B cell (primary cell): ENCODE results near the gene KIAA1614. TPM values are rescaled to one million over a fixed set of nuclear protein-coding genes. Genes with fewer than 3 reads are reported as not detected.

Experiments
- ATAC-seq: fragments of 200-7000 bp; cut with Tn5 transposase; one replicate; pipeline ENCODE4 v1.10.0; 2021; ENCODE audit warnings: low read depth, mild to moderate bottlenecking, moderate number of reproducible peaks, moderate library complexity
- CTCF ChIA-PET: fragments of 350-600 bp; sonication (Branson Sonifier 250); formaldehyde crosslinking; loops from one replicate; lab custom pipeline; 2021; ENCODE audit warnings: antibody characterized with exemption, inconsistent platforms; lab: Charles Lee
- POLR2A ChIA-PET: fragments of 350-600 bp; sonication (Branson Sonifier 250); formaldehyde crosslinking; loops from one replicate; lab custom pipeline; 2021; ENCODE audit warnings: antibody characterized with exemption; lab: Charles Lee
- DNase-seq: peaks from one replicate; pipeline ENCODE4 v3.0.0; 2013
- H2AFZ ChIP-seq: 2 replicates; pipeline ENCODE4 v1.6.1; 2012; ENCODE audit warnings: mild to moderate bottlenecking, low read depth, low read length; ENCODE audit not compliant: insufficient read depth, poor library complexity, severe bottlenecking
- H3K27ac ChIP-seq, 2 donors: 1 replicate in 1 of 2; 2 replicates in 1 of 2; pipeline ENCODE4 v1.5.1; 2012 to 2013; ENCODE audit warnings: low read length in 2 of 2, mild to moderate bottlenecking in 2 of 2, moderate library complexity in 1 of 2
- H3K27me3 ChIP-seq, 4 experiments: fragments of 200-600 bp in 1 of 4; sonication (generic) in 1 of 4; replicated peaks in 1 of 4; 1 replicate in 2 of 4; 2 replicates in 2 of 4; pipeline versions ENCODE4 v1.6.1 to v1.7.0; 2013 to 2016; ENCODE audit warnings: low read length in 3 of 4, mild to moderate bottlenecking in 2 of 4, mixed read lengths in 1 of 4, moderate library complexity in 1 of 4; ENCODE audit not compliant: insufficient read depth in 4 of 4, control insufficient read depth in 3 of 4; ENCODE audit errors: control extremely low read depth in 1 of 4
- H3K36me3 ChIP-seq, 2 experiments: replicated peaks in 1 of 2; 1 replicate in 1 of 2; 2 replicates in 1 of 2; pipeline versions ENCODE4 v1.6.1 to v1.7.1; 2013; ENCODE audit warnings: low read length in 1 of 2; ENCODE audit not compliant: insufficient read depth in 2 of 2, control insufficient read depth in 1 of 2; ENCODE audit errors: control extremely low read depth in 1 of 2, extremely low read depth in 1 of 2
- H3K4me1 ChIP-seq, 2 donors: fragments of 200-600 bp in 1 of 2; sonication (generic) in 1 of 2; 1 replicate in 1 of 2; 2 replicates in 1 of 2; pipeline versions ENCODE4 v1.5.1 to v1.6.1; 2013 to 2017; ENCODE audit warnings: low read length in 2 of 2; ENCODE audit not compliant: control insufficient read depth in 2 of 2, insufficient read depth in 2 of 2
- H3K4me2 ChIP-seq: replicated peaks from 2 replicates; pipeline ENCODE3; 2012; ENCODE audit warnings: mild to moderate bottlenecking, low read depth, low read length; ENCODE audit not compliant: poor library complexity, severe bottlenecking
- H3K4me3 ChIP-seq, 5 experiments: fragments of 200-600 bp in 1 of 5; sonication (generic) in 1 of 5; 1 replicate in 3 of 5; 2 replicates in 2 of 5; pipeline versions ENCODE4 v1.5.1 to v1.7.0; 2011 to 2016; ENCODE audit warnings: low read length in 4 of 5, mild to moderate bottlenecking in 4 of 5, low read depth in 2 of 5, control low read depth in 1 of 5, moderate library complexity in 1 of 5; ENCODE audit not compliant: insufficient read depth in 1 of 5; ENCODE audit errors: control extremely low read depth in 1 of 5, extremely low read depth in 1 of 5
- H3K79me2 ChIP-seq: fragments of 200-600 bp; sonication (generic); one replicate; pipeline ENCODE4 v1.6.0; 2016; ENCODE audit warnings: low read length; ENCODE audit not compliant: control insufficient read depth, insufficient read depth
- H3K9ac ChIP-seq: fragments of 200-600 bp; sonication (generic); 2 replicates; pipeline ENCODE4 v1.6.1; 2017; ENCODE audit warnings: mild to moderate bottlenecking, low read length, moderate library complexity
- H3K9me3 ChIP-seq, 3 donors: one replicate each; pipeline versions ENCODE4 v1.6.1 to v1.7.1; 2013; ENCODE audit warnings: low read length in 2 of 3; ENCODE audit not compliant: control insufficient read depth in 2 of 3, insufficient read depth in 1 of 3; ENCODE audit errors: control extremely low read depth in 1 of 3
- H4K20me1 ChIP-seq: 2 replicates; pipeline ENCODE4 v1.6.0; 2012; ENCODE audit warnings: mild to moderate bottlenecking, low read length; ENCODE audit not compliant: insufficient read depth, control insufficient read depth, poor library complexity, severe bottlenecking
- H3K27ac Mint-ChIP-seq: one replicate; pipeline ENCODE4 v1.8.0; 2021; ENCODE audit warnings: mixed read lengths
- H3K27me3 Mint-ChIP-seq: one replicate; pipeline ENCODE4 v1.8.0; 2021; ENCODE audit warnings: mixed read lengths
- H3K4me1 Mint-ChIP-seq: one replicate; pipeline ENCODE4 v1.8.0; 2021; ENCODE audit warnings: mixed read lengths
- H3K4me3 Mint-ChIP-seq: one replicate; pipeline ENCODE4 v1.8.0; 2021; ENCODE audit warnings: mixed read lengths
- H3K9me3 Mint-ChIP-seq: one replicate; pipeline ENCODE4 v1.8.0; 2022; ENCODE audit warnings: mixed read lengths; ENCODE audit not compliant: insufficient read depth
- EZH2 ChIP-seq: IDR thresholded peaks from 2 replicates; pipeline ENCODE4 v1.6.1; 2012; ENCODE audit warnings: borderline replicate concordance, low read depth, mild to moderate bottlenecking, moderate library complexity, low read length; ENCODE audit not compliant: insufficient read depth, poor library complexity, severe bottlenecking
- WGBS: methylation state at CpG from one replicate; pipeline ENCODE4 v1.1.5; 2013; ENCODE audit warnings: missing lambda C conversion rate; ENCODE audit not compliant: insufficient coverage; 5-methylcytosine and 5-hydroxymethylcytosine counted together
- intact Hi-C: fragments of 100-400 bp; cut with micrococcal nuclease; formaldehyde crosslinking; loops from one replicate; pipeline ENCODE4 v1.10.0; 2022
- polyA plus RNA-seq: library from polyadenylated mRNA; depleted of rRNA; stranded (reverse); fragments of >200 nt; gene quantifications from 2 replicates; pipeline ENCODE4 v1.2.3, GENCODE V29; 2012
- total RNA-seq, 2 donors: library from RNA; stranded (reverse); fragments of 120-200 nt in 1 of 2; gene quantifications; 1 replicate in 1 of 2; 2 replicates in 1 of 2; pipeline versions ENCODE4 v1.2.3 to v1.2.4, GENCODE V29; 2013 to 2022
- TF ChIP-seq, protein P1 (sequence below): fragments of 200-600 bp; IDR thresholded peaks from one replicate; pipeline ENCODE4 v1.8.0; 2022; ENCODE audit warnings: antibody characterized with exemption, mild to moderate bottlenecking

KIAA1614 gene
- total and polyA plus RNA-seq, 2 donors (not counting 1 experiment from before 2014, with no cell fraction given), result 0.03 to 0.22 TPM

DNA sequence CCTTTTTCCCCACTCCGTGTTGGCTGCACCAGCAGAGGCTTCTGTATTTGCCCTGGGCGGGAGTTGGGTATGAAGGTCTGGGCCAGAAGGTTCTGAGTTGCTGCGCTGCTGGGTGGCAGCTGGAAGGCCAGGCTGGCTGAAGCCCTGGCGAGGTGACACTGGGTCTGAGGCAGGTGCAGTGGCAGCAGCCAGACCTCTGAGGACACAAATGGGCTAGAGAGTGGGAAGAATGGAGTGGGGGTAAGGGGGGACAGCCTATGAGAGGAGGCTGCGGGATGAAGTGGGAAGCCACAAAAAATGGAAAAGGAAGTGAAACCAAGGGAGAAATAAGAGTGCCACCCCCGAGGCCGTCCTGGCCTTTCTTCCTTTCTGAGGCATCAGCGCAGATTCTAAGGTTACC, 56.7 kb downstream of the KIAA1614 start:
- ChIA-PET CTCF (no interaction called here), POLR2A (no interaction called here)
- Histone ChIP-seq H3K27me3 (no peaks in the 10 kb centered on the region), H3K4me1 (peaks cover 0 to 5% of the 10 kb centered on the region in 2 donors), H3K4me3 (no peak overlapping the region), H4K20me1 (peaks cover 6% of the 10 kb centered on the region), H3K9me3 (no peaks in the 10 kb centered on the region), H3K79me2 (peaks cover 3% of the 10 kb centered on the region), H3K4me2 (no peak overlapping the region), H2AFZ (no peak overlapping the region), H3K9ac (no peak overlapping the region), H3K36me3 (peaks cover 12 to 34% of the 10 kb centered on the region in 2 experiments), H3K27ac (no peak overlapping the region)
- DNase-seq, result no peak
- ATAC-seq, result no peak
- Mint-ChIP-seq H3K9me3 (no peaks in the 10 kb centered on the region), H3K4me1 (peaks cover 12% of the 10 kb centered on the region), H3K27ac (no peak overlapping the region), H3K27me3 (no peaks in the 10 kb centered on the region), H3K4me3 (no peak overlapping the region)
- WGBS, result 60% methylated on average over 7 of the region's 8 CpGs
- TF ChIP-seq, protein P1, sequence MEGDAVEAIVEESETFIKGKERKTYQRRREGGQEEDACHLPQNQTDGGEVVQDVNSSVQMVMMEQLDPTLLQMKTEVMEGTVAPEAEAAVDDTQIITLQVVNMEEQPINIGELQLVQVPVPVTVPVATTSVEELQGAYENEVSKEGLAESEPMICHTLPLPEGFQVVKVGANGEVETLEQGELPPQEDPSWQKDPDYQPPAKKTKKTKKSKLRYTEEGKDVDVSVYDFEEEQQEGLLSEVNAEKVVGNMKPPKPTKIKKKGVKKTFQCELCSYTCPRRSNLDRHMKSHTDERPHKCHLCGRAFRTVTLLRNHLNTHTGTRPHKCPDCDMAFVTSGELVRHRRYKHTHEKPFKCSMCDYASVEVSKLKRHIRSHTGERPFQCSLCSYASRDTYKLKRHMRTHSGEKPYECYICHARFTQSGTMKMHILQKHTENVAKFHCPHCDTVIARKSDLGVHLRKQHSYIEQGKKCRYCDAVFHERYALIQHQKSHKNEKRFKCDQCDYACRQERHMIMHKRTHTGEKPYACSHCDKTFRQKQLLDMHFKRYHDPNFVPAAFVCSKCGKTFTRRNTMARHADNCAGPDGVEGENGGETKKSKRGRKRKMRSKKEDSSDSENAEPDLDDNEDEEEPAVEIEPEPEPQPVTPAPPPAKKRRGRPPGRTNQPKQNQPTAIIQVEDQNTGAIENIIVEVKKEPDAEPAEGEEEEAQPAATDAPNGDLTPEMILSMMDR, result no peak
- TF ChIP-seq EZH2, result no peak
- intact Hi-C loops, result no loop called here

DNA sequence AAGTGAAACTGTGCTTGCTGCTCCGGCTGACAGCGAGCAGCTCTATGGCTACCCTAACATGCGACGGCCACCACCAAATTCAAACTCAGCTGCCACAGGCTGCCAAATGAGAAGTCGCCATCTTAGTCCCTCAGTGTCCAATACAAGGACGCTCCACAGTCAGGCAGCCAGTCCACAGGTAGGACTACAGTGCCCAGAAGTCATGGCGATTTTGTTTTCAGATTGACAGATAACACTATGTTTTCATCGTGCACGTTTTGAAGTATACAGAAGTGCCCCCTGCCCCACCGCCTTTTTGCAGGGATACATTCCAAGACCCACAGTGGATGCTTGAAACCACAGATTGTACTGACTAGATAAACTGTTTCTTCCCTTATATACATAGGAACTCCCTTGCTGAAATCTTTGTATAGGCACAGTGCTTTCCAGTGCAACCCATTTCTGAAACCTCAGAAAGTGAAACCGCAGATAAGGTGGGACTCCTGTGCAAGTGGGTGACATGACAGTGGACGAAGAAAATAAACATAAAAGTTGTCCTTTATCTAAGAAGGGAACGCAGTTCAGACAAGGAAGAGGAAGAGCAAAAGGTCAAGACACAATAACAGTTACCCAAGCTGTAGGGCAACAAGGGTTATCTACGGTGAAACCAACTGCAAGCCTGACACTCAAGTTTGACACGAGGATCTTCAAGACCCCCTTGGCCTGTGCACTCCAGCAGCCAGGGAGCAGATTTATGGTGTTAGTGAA, 57.8 kb downstream of the KIAA1614 start:
- Histone ChIP-seq H3K4me2 (no peak overlapping the region), H3K79me2 (peaks cover 7% of the 10 kb centered on the region), H3K9me3 (no peaks in the 10 kb centered on the region), H3K4me3 (no peak overlapping the region), H3K27ac (no peak overlapping the region), H4K20me1 (peaks cover 6% of the 10 kb centered on the region), H2AFZ (no peak overlapping the region), H3K27me3 (no peaks in the 10 kb centered on the region), H3K9ac (no peak overlapping the region), H3K36me3 (peaks cover 13 to 38% of the 10 kb centered on the region in 2 experiments), H3K4me1 (peaks cover 0 to 5% of the 10 kb centered on the region in 2 donors)
- 90% methylated on average over 15 of the region's 15 CpGs for WGBS
- intact Hi-C loops, result no loop called here
- TF ChIP-seq, protein P1, result no peak
- no peak for TF ChIP-seq EZH2
- ChIA-PET POLR2A (no interaction called here), CTCF (no interaction called here)
- H3K4me3 Mint-ChIP-seq, result no peak overlapping the region
- no peak overlapping the region for H3K27ac Mint-ChIP-seq
- H3K9me3 Mint-ChIP-seq, result no peaks in the 10 kb centered on the region
- DNase-seq (no peak), ATAC-seq (no peak)
- H3K27me3 Mint-ChIP-seq, result no peaks in the 10 kb centered on the region
- H3K4me1 Mint-ChIP-seq, result peaks cover 12% of the 10 kb centered on the region
